Measurements from ENCODE around the gene RERG.

Gene RERG

GRCh38 chr12:15234508-15234907, 13.3 kb upstream of the RERG start:
- H3K4me3 ChIP-seq (ENCODE audit: low read depth, low read length): no peak overlapping the region

GRCh38 chr12:15234011-15234410, 12.8 kb upstream of the RERG start:
- no peak for DNase-seq
- no peak overlapping the region for H3K4me3 ChIP-seq (ENCODE audit: low read depth, low read length)
- H3K36me3 ChIP-seq (replicated peaks): no peaks in the 10 kb centered on the region
- no peak overlapping the region for H3K27ac ChIP-seq
- in situ Hi-C loops (cut with HindIII; ENCODE audit: low pct_ligation_motif_present, low sequenced_read_pairs): no loop called here
- H3K27me3 ChIP-seq (replicated peaks): peaks cover 2% of the 10 kb centered on the region
- TF ChIP-seq CTCF (IDR thresholded peaks at IDR 0.05; ENCODE audit: low read depth, low read length, missing control alignments): no peak

More at GRCh38 chr12:15234508-15234907, 13.3 kb upstream of the RERG start:
- Histone ChIP-seq H3K27ac (no peak overlapping the region), H3K36me3 (replicated peaks) (no peaks in the 10 kb centered on the region), H3K27me3 (replicated peaks) (peaks cover 2% of the 10 kb centered on the region)
- in situ Hi-C loops (cut with HindIII; ENCODE audit: low pct_ligation_motif_present, low sequenced_read_pairs): no loop called here
- DNase-seq: no peak
- no peak for TF ChIP-seq CTCF (IDR thresholded peaks at IDR 0.05; ENCODE audit: low read depth, low read length, missing control alignments)

- H3K27me3 ChIP-seq (replicated peaks): peaks cover 2% of the 10 kb centered on the region
- no peak overlapping the region for H3K4me3 ChIP-seq (ENCODE audit: low read depth, low read length)
- in situ Hi-C loops (cut with HindIII; ENCODE audit: low pct_ligation_motif_present, low sequenced_read_pairs): no loop called here
- DNase-seq: no peak
- H3K27ac ChIP-seq: no peak overlapping the region
- H3K36me3 ChIP-seq (replicated peaks): no peaks in the 10 kb centered on the region
- TF ChIP-seq CTCF (IDR thresholded peaks at IDR 0.05; ENCODE audit: low read depth, low read length, missing control alignments): no peak
Measured at GRCh38 chr12:15232959-15233358, 11.7 kb upstream of the RERG start.

- no peak for TF ChIP-seq CTCF (IDR thresholded peaks at IDR 0.05; ENCODE audit: low read depth, low read length, missing control alignments)
- DNase-seq: no peak
- Histone ChIP-seq H3K4me3 (ENCODE audit: low read depth, low read length) (no peak overlapping the region), H3K27ac (no peak overlapping the region), H3K36me3 (replicated peaks) (no peaks in the 10 kb centered on the region), H3K27me3 (replicated peaks) (peaks cover 2% of the 10 kb centered on the region)
- in situ Hi-C loops (cut with HindIII; ENCODE audit: low pct_ligation_motif_present, low sequenced_read_pairs): no loop called here
Measured at GRCh38 chr12:15231493-15231892, 10.3 kb upstream of the RERG start.

- DNase-seq: no peak
- Histone ChIP-seq H3K36me3 (replicated peaks) (no peaks in the 10 kb centered on the region), H3K27me3 (replicated peaks) (peaks cover 2% of the 10 kb centered on the region), H3K27ac (no peak overlapping the region), H3K4me3 (ENCODE audit: low read depth, low read length) (no peak overlapping the region)
- in situ Hi-C loops (cut with HindIII; ENCODE audit: low pct_ligation_motif_present, low sequenced_read_pairs): no loop called here
- TF ChIP-seq CTCF (IDR thresholded peaks at IDR 0.05; ENCODE audit: low read depth, low read length, missing control alignments): no peak
Measured at GRCh38 chr12:15230751-15231150, 9.5 kb upstream of the RERG start.

GRCh38 chr12:15230137-15230536, 8.9 kb upstream of the RERG start:
- Histone ChIP-seq H3K27me3 (replicated peaks) (peaks cover 2% of the 10 kb centered on the region), H3K4me3 (ENCODE audit: low read depth, low read length) (no peak overlapping the region)

More at GRCh38 chr12:15230137-15230536, 8.9 kb upstream of the RERG start:
- Histone ChIP-seq H3K36me3 (replicated peaks) (no peaks in the 10 kb centered on the region), H3K27ac (no peak overlapping the region)
- no peak for DNase-seq
- TF ChIP-seq CTCF (IDR thresholded peaks at IDR 0.05; ENCODE audit: low read depth, low read length, missing control alignments): no peak
- in situ Hi-C loops (cut with HindIII; ENCODE audit: low pct_ligation_motif_present, low sequenced_read_pairs): no loop called here

Data from brain microvascular endothelial cell (primary cell).